IPS-NIHi7 (cell line): ENCODE measurements around the gene PPP6R3.
"Not testable (repeated sequence)": the region's sequence is repeated elsewhere in the genome, so short reads cannot be mapped to it uniquely, and the experiment has no call there.

Source experiments
- DNase-seq: peaks from one replicate; pipeline ENCODE4 v3.0.0; 2012; ENCODE audit warnings: mixed read lengths; ENCODE audit errors: extremely low spot score

PPP6R3 gene

GRCh38 chr11:68457216-68457897 lies 3.2 kb upstream of the PPP6R3 start:
- DNase-seq = no peak

GRCh38 chr11:68457898-68458249 lies 2.7 kb upstream of the PPP6R3 start:
- no peak for DNase-seq

- DNase-seq = not testable (repeated sequence)
These were observed 2.2 kb upstream of the PPP6R3 start for GRCh38 chr11:68458340-68458739.

- peak; percentile 99 for DNase-seq
These were observed 439 bp upstream of the PPP6R3 start for GRCh38 chr11:68459886-68460740.

GRCh38 chr11:68461575-68461917 lies 994 bp downstream of the PPP6R3 start:
- no peak for DNase-seq

- DNase-seq = no peak
These were observed 3.2 kb downstream of the PPP6R3 start for GRCh38 chr11:68463714-68464113.

GRCh38 chr11:68467201-68467834 lies 6.8 kb downstream of the PPP6R3 start:
- no peak for DNase-seq

GRCh38 chr11:68468217-68468828 lies 7.8 kb downstream of the PPP6R3 start:
- DNase-seq = no peak

GRCh38 chr11:68469122-68469521 lies 8.6 kb downstream of the PPP6R3 start:
- no peak for DNase-seq

- no peak for DNase-seq
These were observed 9.1 kb downstream of the PPP6R3 start for GRCh38 chr11:68469642-68470041.

GRCh38 chr11:68470304-68470811 lies 9.8 kb downstream of the PPP6R3 start:
- no peak for DNase-seq

GRCh38 chr11:68471360-68472340 lies 11.1 kb downstream of the PPP6R3 start:
- no peak for DNase-seq

- DNase-seq = no peak
These were observed 12.2 kb downstream of the PPP6R3 start for GRCh38 chr11:68472778-68473177.

- no peak for DNase-seq
These were observed 13.1 kb downstream of the PPP6R3 start for GRCh38 chr11:68473693-68474092.

- not testable (repeated sequence) for DNase-seq
These were observed 15.1 kb downstream of the PPP6R3 start for GRCh38 chr11:68475626-68476025.

- no peak for DNase-seq
These were observed 18.8 kb downstream of the PPP6R3 start for GRCh38 chr11:68479390-68479789.

GRCh38 chr11:68480193-68480592 lies 19.6 kb downstream of the PPP6R3 start:
- DNase-seq = no peak

GRCh38 chr11:68480852-68481510 lies 20.4 kb downstream of the PPP6R3 start:
- no peak for DNase-seq

- DNase-seq = no peak
These were observed 21.2 kb downstream of the PPP6R3 start for GRCh38 chr11:68481579-68482240.

- DNase-seq = no peak
These were observed 28.1 kb downstream of the PPP6R3 start for GRCh38 chr11:68488623-68489022.
